ENCODE results near the gene GLTP. TPM values are rescaled to one million over a fixed set of nuclear protein-coding genes. Genes with fewer than 3 reads are reported as not detected.

Gene GLTP
- total and polyA plus RNA-seq, 11 donors: 16.9 to 68.6 (median 25.1) TPM

GRCh38 chr12:109873653-109874052, 6.7 kb downstream of the GLTP start:
- no peak overlapping the region for H3K4me3 ChIP-seq
- no peak overlapping the region for H3K27ac ChIP-seq
- no peaks in the 10 kb centered on the region for H3K9me3 ChIP-seq
- intact Hi-C loops (cut with DNase I): no loop called here
- H3K36me3 ChIP-seq: peaks cover 0 to 11% (median 7%) of the 10 kb centered on the region in 9 donors
- peaks cover 0 to 41% (median 6%) of the 10 kb centered on the region in 12 donors for H3K4me1 ChIP-seq
- no peak for DNase-seq
- TF ChIP-seq POLR2A (IDR thresholded peaks at IDR 0.05) (no peak), CTCF (IDR thresholded peaks at IDR 0.05) (no peak)
- peak in 1 of 4 donors; percentile 11 for ATAC-seq
- 90 to 97% (median 94%) methylated on average over 6 of the region's 6 CpGs for WGBS, 4 donors
- H3K27me3 ChIP-seq: no peaks in the 10 kb centered on the region

- ATAC-seq (peak in 1 of 4 donors; percentile 33), DNase-seq (no peak)
- no peak overlapping the region for H3K27ac ChIP-seq
- H3K36me3 ChIP-seq: peaks cover 0 to 11% (median 7%) of the 10 kb centered on the region in 9 donors
- intact Hi-C loops (cut with DNase I): no loop called here
- H3K27me3 ChIP-seq: no peaks in the 10 kb centered on the region
- peaks cover 0 to 29% (median 4%) of the 10 kb centered on the region in 12 donors for H3K4me1 ChIP-seq
- TF ChIP-seq POLR2A (IDR thresholded peaks at IDR 0.05) (no peak), CTCF (IDR thresholded peaks at IDR 0.05) (no peak)
- no peaks in the 10 kb centered on the region for H3K9me3 ChIP-seq
- WGBS, 4 donors: 72 to 82% (median 77%) methylated on average over 7 of the region's 7 CpGs
- no peak overlapping the region for H3K4me3 ChIP-seq
These were observed 8.6 kb downstream of the GLTP start for GRCh38 chr12:109871668-109872314.

GRCh38 chr12:109870648-109871047, 9.7 kb downstream of the GLTP start:
- Histone ChIP-seq H3K4me3 (no peak overlapping the region), H3K27me3 (no peaks in the 10 kb centered on the region), H3K9me3 (no peaks in the 10 kb centered on the region), H3K4me1 (peaks cover 0 to 29% (median 3%) of the 10 kb centered on the region in 12 donors), H3K36me3 (peaks cover 0 to 11% (median 7%) of the 10 kb centered on the region in 9 donors), H3K27ac (no peak overlapping the region)
- DNase-seq (no peak), ATAC-seq (no peak)
- no peak for TF ChIP-seq POLR2A (IDR thresholded peaks at IDR 0.05)
- TF ChIP-seq CTCF (IDR thresholded peaks at IDR 0.05): no peak
- intact Hi-C loops (cut with DNase I): no loop called here
- 65 to 79% (median 73%) methylated on average over 2 of the region's 2 CpGs for WGBS, 4 donors

- peaks cover 0 to 45% (median 9%) of the 10 kb centered on the region in 12 donors for H3K4me1 ChIP-seq
- H3K27ac ChIP-seq: no peak overlapping the region
- no peaks in the 10 kb centered on the region for H3K27me3 ChIP-seq
- WGBS, 4 donors: 85 to 89% (median 86%) methylated on average over 9 of the region's 9 CpGs
- no peak overlapping the region for H3K4me3 ChIP-seq
- H3K9me3 ChIP-seq: no peaks in the 10 kb centered on the region
- no peak for TF ChIP-seq POLR2A (IDR thresholded peaks at IDR 0.05)
- TF ChIP-seq CTCF (IDR thresholded peaks at IDR 0.05): no peak
- DNase-seq: no peak
- ATAC-seq: no peak
- H3K36me3 ChIP-seq: peaks cover 0 to 11% (median 7%) of the 10 kb centered on the region in 9 donors
- intact Hi-C loops (cut with DNase I): no loop called here
These were observed 11.9 kb downstream of the GLTP start for GRCh38 chr12:109868182-109869051.

Measured in heart left ventricle (tissue), 16 donors.